BLaER1 (cell line): ENCODE measurements around the gene P4HTM.

Experiments
- H3K27ac ChIP-seq: shearing (Covaris generic); formaldehyde crosslinking; 2 replicates; pipeline ENCODE4 v1.8.1; 2022
- H3K27me3 ChIP-seq: shearing (Covaris generic); formaldehyde crosslinking; 2 replicates; pipeline ENCODE4 v1.8.1; 2022
- H3K36me3 ChIP-seq: shearing (Covaris generic); formaldehyde crosslinking; 2 replicates; pipeline ENCODE4 v1.8.1; 2022
- H3K4me1 ChIP-seq: shearing (Covaris generic); formaldehyde crosslinking; 2 replicates; pipeline ENCODE4 v1.8.1; 2022
- H3K4me2 ChIP-seq: shearing (Covaris generic); formaldehyde crosslinking; 2 replicates; pipeline ENCODE4 v1.8.1; 2022
- H3K4me3 ChIP-seq: shearing (Covaris generic); formaldehyde crosslinking; 2 replicates; pipeline ENCODE4 v1.8.1; 2022
- H3K9ac ChIP-seq: shearing (Covaris generic); formaldehyde crosslinking; 2 replicates; pipeline ENCODE4 v1.8.1; 2022
- H3K9me3 ChIP-seq: shearing (Covaris generic); formaldehyde crosslinking; 2 replicates; pipeline ENCODE4 v1.8.1; 2022
- H4K20me1 ChIP-seq: shearing (Covaris generic); formaldehyde crosslinking; 2 replicates; pipeline ENCODE4 v1.8.1; 2022
- Cebpa-rat ChIP-seq: shearing (Covaris generic); IDR thresholded peaks from 2 replicates; pipeline ENCODE4 v1.8.1; 2022

The P4HTM gene

DNA sequence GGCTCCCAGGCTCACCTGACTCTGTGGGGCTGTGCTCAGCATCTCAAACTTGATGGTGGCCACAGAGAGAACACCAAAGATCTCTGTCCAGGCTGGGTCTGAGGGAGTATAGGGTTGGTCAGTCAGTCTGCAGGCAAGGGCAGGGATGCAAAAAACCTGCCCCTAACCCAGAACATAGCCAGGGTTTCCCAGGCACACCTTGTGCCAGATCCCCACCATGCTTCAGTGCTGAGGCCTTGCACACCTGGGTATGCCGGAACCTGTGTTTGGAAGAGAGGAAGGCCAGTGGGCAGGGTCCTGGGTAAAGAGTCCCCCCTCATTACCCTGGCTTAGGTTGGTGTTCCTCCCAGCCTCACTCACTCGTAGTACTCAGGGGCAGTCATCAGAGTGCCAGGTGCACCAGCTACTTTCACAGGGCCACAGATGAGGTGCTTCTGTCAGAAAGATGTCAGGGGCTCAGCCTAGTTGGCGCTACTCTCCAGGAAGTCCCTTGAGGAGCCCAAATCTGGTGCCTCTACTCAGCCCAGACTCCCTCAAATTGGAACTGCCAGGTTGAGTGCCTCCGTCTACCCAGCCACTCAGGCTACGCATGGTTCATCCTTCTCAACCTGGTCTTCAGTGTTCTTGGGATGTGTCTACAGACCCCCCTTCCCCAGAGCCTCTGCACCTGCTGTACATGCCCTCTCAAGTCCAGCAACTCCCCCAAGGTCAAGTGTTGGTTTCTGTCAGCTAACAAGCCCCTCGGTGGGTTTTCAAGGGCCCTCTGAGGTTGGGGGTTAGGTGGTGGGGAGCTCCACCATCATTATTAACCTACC, 26.6 kb downstream of the P4HTM start:
- peak overlapping the region; percentile 97 for H3K4me2 ChIP-seq
- H3K36me3 ChIP-seq: peaks cover 54% of the 10 kb centered on the region
- no peak for TF ChIP-seq Cebpa-rat
- H3K27ac ChIP-seq: peak overlapping the region; percentile 100; the same call in 1 of the 2 replicates
- peak overlapping the region; percentile 100 for H3K9ac ChIP-seq
- H3K9me3 ChIP-seq: no peaks in the 10 kb centered on the region
- H4K20me1 ChIP-seq: peaks cover 62% of the 10 kb centered on the region
- H3K4me1 ChIP-seq: peaks cover 52% of the 10 kb centered on the region
- H3K27me3 ChIP-seq: no peaks in the 10 kb centered on the region
- H3K4me3 ChIP-seq: peak overlapping the region; percentile 96

DNA sequence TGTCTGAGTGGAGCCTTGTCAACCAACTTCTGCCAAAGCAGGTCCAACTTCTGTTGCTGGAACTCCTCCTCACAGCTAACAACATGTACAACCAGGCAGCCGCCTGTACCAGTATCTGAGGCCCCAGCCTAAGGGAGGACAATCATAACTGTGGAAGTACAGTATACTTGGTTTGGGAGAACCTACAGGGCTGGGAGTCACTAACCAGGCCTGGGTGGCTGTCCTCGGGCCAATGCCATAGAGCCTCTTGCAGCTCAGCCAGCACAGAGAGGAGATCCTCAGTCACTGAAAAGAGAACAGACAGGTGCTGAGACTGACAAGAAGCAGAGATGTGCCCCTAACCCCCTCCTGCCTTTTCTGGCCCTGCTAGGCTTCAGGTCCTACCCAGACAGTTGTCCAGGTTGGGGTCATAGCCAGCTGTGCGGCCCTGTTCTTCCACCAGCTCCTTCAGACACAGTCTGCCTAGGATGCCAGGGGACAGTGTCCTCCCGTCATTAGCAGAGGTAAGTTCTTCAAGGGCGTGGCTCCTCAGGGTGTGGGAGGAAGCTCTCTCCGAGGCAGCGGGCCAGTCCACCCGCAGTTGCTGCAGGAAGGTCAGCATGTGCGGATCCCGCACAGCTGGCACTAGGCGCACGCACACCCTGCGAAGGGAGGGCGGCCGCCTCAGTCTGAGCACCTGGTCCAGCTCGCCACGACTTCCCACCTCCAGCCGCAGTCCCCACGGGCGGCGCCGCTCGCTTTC, 27.4 kb downstream of the P4HTM start:
- no peak for TF ChIP-seq Cebpa-rat
- peak overlapping the region; percentile 96 for H3K4me3 ChIP-seq
- H3K4me2 ChIP-seq: peak overlapping the region; percentile 97
- H3K27ac ChIP-seq: peak overlapping the region; percentile 100
- H3K4me1 ChIP-seq: peaks cover 52% of the 10 kb centered on the region
- H3K27me3 ChIP-seq: no peaks in the 10 kb centered on the region
- H3K9ac ChIP-seq: peak overlapping the region; percentile 100
- peaks cover 55% of the 10 kb centered on the region for H4K20me1 ChIP-seq
- no peaks in the 10 kb centered on the region for H3K9me3 ChIP-seq
- peaks cover 46% of the 10 kb centered on the region for H3K36me3 ChIP-seq

DNA sequence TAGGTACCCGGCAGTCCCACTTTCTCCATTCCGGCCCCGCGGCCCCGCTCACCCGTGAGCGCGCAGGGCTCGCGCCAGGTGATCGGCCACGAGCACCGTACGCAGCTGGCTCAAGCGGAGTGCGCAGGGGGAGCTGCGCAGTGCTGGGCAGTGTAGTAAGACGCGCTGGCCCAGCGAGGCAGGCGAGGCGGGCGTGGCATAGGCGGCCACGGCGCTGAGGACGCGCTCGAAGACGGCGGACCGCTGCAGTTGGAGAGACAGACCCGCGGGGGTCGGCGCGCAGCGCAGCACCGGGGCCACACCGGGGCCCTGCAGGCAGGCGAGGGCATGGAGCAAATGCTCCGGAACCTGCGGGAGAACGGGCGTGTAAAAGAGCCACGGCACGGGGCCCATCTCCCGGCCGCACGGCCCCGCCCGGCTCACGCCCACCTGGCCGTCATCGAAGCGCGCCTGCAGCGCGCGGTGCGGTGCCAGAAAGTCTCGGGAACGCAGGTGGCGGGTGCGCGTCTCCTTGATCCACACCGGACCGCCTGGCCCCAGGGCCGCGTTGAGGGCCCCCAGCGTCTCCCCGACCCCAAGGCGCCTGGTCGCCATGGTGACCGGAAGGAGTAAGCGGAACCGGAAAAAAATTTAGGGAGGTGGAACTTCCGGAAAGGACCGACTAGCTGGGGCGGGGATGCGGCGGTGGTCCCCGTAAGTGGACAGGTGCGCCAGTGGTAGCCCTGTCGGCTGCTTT, 28.1 kb downstream of the P4HTM start, which contains the start of gene DALRD3:
Gene DALRD3, minus strand, starts transcription at position 610 of the 736 bp plus-strand sequence. Its CDS starts 16 bp downstream, at position 594.
- Histone ChIP-seq H3K27ac (peak within 1 kb of the TSS; percentile 100), H3K4me1 (peaks cover 50% of the 10 kb centered on the region), H3K36me3 (peaks cover 43% of the 10 kb centered on the region), H3K27me3 (no peaks in the 10 kb centered on the region), H4K20me1 (peaks cover 55% of the 10 kb centered on the region), H3K4me3 (peak within 1 kb of the TSS; percentile 96), H3K9me3 (no peaks in the 10 kb centered on the region), H3K4me2 (peak within 1 kb of the TSS; percentile 97), H3K9ac (peak within 1 kb of the TSS; percentile 100)
- TF ChIP-seq Cebpa-rat: no peak

DNA sequence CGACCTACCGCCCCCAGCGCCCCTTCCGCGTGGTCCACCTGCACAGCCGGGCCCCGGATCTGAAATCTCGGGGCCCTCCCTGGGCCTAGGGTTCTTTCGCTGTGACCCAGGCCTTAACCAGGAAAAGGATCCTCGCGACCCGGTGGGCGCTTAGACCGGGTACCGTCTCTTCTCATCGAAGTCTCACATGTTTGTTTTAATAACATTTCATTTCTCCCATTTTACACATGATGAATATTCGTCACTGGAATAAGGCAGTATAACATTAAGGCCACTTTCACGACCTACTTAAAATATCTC, 28.6 kb downstream of the P4HTM start:
- H3K4me3 ChIP-seq: peak overlapping the region; percentile 96
- TF ChIP-seq Cebpa-rat: no peak
- peak overlapping the region; percentile 97 for H3K4me2 ChIP-seq
- no peaks in the 10 kb centered on the region for H3K27me3 ChIP-seq
- H3K9me3 ChIP-seq: no peaks in the 10 kb centered on the region
- peaks cover 43% of the 10 kb centered on the region for H3K36me3 ChIP-seq
- H3K9ac ChIP-seq: peak overlapping the region; percentile 100
- peaks cover 55% of the 10 kb centered on the region for H4K20me1 ChIP-seq
- H3K27ac ChIP-seq: peak overlapping the region; percentile 100
- peaks cover 50% of the 10 kb centered on the region for H3K4me1 ChIP-seq

DNA sequence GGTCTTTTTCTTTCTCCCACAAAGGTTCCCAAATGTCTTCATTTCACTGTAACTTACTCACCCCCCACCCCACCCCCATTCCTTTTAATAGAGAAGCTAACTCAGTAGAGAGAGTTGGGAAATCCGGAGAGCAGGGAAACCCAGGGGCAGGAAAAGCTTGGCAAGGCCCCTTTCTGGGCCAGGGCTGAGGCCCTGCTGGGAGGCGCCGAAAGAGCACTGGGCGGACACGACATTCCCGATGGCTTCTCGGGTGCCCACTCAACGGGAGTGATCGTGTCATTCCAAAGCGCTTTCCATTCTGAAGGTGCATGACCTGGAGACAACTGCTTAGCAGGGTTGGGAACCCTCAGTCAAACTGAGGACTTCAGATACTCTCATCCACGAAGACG, 29.9 kb downstream of the P4HTM start:
- H3K27me3 ChIP-seq: no peaks in the 10 kb centered on the region
- H4K20me1 ChIP-seq: peaks cover 55% of the 10 kb centered on the region
- TF ChIP-seq Cebpa-rat: no peak
- peak overlapping the region; percentile 100 for H3K27ac ChIP-seq
- no peaks in the 10 kb centered on the region for H3K9me3 ChIP-seq
- H3K4me2 ChIP-seq: peak overlapping the region; percentile 97
- H3K36me3 ChIP-seq: peaks cover 43% of the 10 kb centered on the region
- H3K4me1 ChIP-seq: peaks cover 53% of the 10 kb centered on the region
- H3K9ac ChIP-seq: peak overlapping the region; percentile 100
- H3K4me3 ChIP-seq: peak overlapping the region; percentile 96

DNA sequence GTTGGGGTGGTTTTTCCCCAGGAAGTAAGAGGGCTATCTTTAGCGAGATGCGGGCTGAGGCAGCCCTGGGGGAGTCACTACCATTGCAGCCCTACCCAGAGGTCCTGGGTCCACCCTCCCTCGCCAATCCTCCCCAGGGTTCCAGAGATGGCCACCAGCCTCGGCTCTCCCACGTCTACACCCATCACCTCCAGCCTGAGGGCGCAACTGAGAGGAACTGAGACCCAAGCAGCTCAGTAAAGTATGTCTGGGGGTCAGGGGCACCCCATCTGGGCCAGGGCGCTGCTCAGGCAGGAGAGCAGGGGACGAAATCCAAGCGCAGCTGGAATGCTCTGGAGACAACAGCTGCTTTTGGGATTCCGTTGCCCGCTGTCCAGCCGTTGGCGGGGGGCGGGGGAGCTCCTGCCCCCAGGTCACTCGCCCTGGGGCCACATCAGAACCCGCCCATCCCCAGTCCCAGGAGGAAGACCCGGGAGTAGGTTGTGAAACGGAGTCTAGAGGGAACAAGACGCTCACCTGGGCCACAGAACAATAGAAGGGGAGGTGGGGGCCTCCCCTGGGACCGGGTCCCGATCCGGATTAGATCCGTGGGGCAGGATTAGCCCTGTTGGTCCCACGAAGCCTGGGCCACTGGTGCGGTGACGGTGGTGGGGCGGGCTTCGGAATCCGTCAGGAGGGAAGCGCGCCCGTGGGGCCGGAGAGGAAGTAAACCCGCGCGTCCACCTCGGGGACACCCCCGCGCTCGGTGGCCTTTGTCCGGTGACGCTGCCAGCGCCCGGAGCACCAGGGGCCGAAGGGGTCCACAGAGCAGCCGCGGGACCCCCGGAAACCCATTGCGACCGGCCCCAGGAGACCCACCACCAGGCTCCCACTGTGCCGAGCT, 30.5 kb downstream of the P4HTM start:
- H3K27ac ChIP-seq: peak overlapping the region; percentile 100
- H3K9me3 ChIP-seq: no peaks in the 10 kb centered on the region
- H3K4me3 ChIP-seq: peak overlapping the region; percentile 96
- H3K27me3 ChIP-seq: no peaks in the 10 kb centered on the region
- H3K4me2 ChIP-seq: peak overlapping the region; percentile 97
- H4K20me1 ChIP-seq: peaks cover 55% of the 10 kb centered on the region
- peaks cover 60% of the 10 kb centered on the region for H3K4me1 ChIP-seq
- peaks cover 43% of the 10 kb centered on the region for H3K36me3 ChIP-seq
- TF ChIP-seq Cebpa-rat: no peak; the same call in 1 of the 2 replicates
- H3K9ac ChIP-seq: peak overlapping the region; percentile 100

DNA sequence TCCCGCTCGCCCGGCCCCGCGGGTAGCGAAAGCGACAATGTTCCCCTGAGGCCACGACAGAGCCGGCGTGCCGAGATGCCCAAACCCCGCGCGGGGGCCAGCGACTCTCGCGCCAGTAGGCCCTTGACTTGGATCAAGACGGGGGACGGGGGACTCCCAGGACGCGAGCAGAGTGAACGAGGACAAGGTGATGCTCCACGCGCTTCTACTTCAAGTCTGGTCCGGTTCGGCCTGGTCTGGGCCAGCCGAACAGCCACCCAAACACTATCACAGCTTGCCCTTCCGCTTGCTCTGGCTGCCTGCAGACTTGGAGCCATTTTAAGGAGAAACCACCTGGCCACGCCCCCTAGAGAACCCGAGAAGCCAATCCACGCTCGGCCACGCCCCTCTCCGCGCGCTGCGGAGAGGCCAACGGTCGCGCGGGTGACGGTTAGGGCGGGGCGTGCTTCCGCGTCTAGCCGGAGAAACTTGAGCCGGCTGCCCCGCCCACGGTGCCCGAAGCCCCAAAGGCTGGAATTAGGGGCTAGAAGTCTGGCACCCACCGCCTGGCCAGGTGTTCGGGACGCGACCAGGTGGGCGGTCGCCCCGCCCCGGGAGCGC, 31.3 kb downstream of the P4HTM start:
- peaks cover 43% of the 10 kb centered on the region for H3K36me3 ChIP-seq
- peak overlapping the region; percentile 96 for H3K4me3 ChIP-seq
- peaks cover 55% of the 10 kb centered on the region for H4K20me1 ChIP-seq
- peak overlapping the region; percentile 100 for H3K9ac ChIP-seq
- peak overlapping the region; percentile 97 for H3K4me2 ChIP-seq
- H3K4me1 ChIP-seq: peaks cover 61% of the 10 kb centered on the region
- peak overlapping the region; percentile 100 for H3K27ac ChIP-seq
- no peaks in the 10 kb centered on the region for H3K9me3 ChIP-seq
- TF ChIP-seq Cebpa-rat: no peak
- H3K27me3 ChIP-seq: no peaks in the 10 kb centered on the region

DNA sequence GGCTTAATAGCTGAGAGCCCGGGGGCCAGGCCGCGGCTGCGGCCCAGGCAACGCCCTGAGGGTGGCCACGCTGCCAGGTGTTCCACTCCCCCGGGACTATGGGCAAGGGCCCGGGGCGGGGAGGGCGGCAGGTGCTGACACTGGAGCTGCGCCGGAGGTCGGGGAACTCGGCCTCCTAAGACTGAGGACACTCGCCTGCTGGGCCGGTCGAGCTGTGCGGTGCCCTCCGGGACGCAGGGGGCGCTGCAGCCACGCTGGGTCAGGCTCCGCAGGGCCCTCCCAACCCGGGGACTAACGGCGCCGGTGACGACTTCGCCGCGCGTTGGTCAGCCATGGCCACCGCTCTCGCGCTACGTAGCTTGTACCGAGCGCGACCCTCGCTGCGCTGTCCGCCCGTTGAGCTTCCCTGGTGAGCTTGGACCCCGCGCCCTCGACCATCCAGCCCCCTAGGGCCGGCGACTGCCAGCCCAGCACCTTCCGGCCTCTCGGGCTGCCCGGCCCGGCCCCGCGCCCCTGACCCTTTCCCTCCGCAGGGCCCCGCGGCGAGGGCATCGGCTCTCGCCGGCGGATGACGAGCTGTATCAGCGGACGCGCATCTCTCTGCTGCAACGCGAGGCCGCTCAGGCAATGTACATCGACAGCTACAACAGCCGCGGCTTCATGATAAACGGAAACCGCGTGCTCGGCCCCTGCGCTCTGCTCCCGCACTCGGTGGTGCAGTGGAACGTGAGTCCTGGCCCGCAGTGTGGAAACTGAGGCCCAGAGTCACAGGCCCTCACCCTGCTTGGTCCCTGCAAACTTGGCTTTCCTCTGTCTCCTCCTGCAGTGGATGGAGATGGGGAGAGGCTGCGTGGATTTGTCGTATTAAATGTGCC, 32.0 kb downstream of the P4HTM start, which contains the start of gene NDUFAF3:
Gene NDUFAF3, plus strand, starts transcription at position 309 of the 875 bp plus-strand sequence. Its CDS starts 24 bp downstream, at position 333.
- Histone ChIP-seq H3K4me1 (peaks cover 61% of the 10 kb centered on the region), H3K4me2 (peak within 1 kb of the TSS; percentile 97), H3K27ac (peak within 1 kb of the TSS; percentile 100), H3K36me3 (peaks cover 44% of the 10 kb centered on the region), H3K9me3 (no peaks in the 10 kb centered on the region), H3K9ac (peak within 1 kb of the TSS; percentile 100), H3K27me3 (no peaks in the 10 kb centered on the region), H3K4me3 (peak within 1 kb of the TSS; percentile 96), H4K20me1 (peaks cover 55% of the 10 kb centered on the region)
- TF ChIP-seq Cebpa-rat: no peak
